Endothelial cell (in vitro differentiated cells): ENCODE data around the gene TCFL5. TPM values are rescaled to one million over a fixed set of nuclear protein-coding genes. Genes with fewer than 3 reads are reported as not detected.

Source experiments
- DNase-seq: peaks from one replicate; pipeline ENCODE4 v3.0.0; 2021; ENCODE audit warnings: low spot score
- H3K27ac Mint-ChIP-seq: one replicate; pipeline ENCODE4 v1.8.0; 2021; ENCODE audit warnings: mixed read lengths, inconsistent platforms; ENCODE audit not compliant: unreplicated experiment
- H3K27me3 Mint-ChIP-seq: one replicate; pipeline ENCODE4 v1.8.0; 2021; ENCODE audit warnings: mild to moderate bottlenecking, moderate library complexity, mixed read lengths, inconsistent platforms; ENCODE audit not compliant: unreplicated experiment
- H3K36me3 Mint-ChIP-seq: one replicate; pipeline ENCODE4 v1.8.0; 2021; ENCODE audit warnings: mild to moderate bottlenecking, low read depth, mixed read lengths, inconsistent platforms; ENCODE audit not compliant: unreplicated experiment
- H3K4me1 Mint-ChIP-seq: one replicate; pipeline ENCODE4 v1.8.0; 2021; ENCODE audit warnings: mild to moderate bottlenecking, mixed read lengths, inconsistent platforms; ENCODE audit not compliant: unreplicated experiment
- H3K4me3 Mint-ChIP-seq: one replicate; pipeline ENCODE4 v1.8.0; 2021; ENCODE audit warnings: mild to moderate bottlenecking, mixed read lengths, inconsistent platforms; ENCODE audit not compliant: unreplicated experiment
- H3K9me3 Mint-ChIP-seq: one replicate; pipeline ENCODE4 v1.8.0; 2021; ENCODE audit warnings: mixed read lengths, inconsistent platforms; ENCODE audit not compliant: unreplicated experiment
- total RNA-seq: library from RNA; stranded (reverse); fragmentation: NEBNext Ultra II Directional; extraction: Animal tissue kit (Norgen Biotek cat#: 25700); gene quantifications from one replicate; pipeline ENCODE4 v1.2.1, GENCODE V29; 2021; ENCODE audit not compliant: unreplicated experiment
- TF ChIP-seq, protein P1 (sequence below): fragments of 200-600 bp; sonication (generic); IDR thresholded peaks from one replicate; pipeline ENCODE4 v1.5.0; 2021; ENCODE audit warnings: antibody characterized with exemption; ENCODE audit not compliant: unreplicated experiment

Gene TCFL5
- total RNA-seq, 1 donor from 2014 or later = 30.9 TPM

DNA sequence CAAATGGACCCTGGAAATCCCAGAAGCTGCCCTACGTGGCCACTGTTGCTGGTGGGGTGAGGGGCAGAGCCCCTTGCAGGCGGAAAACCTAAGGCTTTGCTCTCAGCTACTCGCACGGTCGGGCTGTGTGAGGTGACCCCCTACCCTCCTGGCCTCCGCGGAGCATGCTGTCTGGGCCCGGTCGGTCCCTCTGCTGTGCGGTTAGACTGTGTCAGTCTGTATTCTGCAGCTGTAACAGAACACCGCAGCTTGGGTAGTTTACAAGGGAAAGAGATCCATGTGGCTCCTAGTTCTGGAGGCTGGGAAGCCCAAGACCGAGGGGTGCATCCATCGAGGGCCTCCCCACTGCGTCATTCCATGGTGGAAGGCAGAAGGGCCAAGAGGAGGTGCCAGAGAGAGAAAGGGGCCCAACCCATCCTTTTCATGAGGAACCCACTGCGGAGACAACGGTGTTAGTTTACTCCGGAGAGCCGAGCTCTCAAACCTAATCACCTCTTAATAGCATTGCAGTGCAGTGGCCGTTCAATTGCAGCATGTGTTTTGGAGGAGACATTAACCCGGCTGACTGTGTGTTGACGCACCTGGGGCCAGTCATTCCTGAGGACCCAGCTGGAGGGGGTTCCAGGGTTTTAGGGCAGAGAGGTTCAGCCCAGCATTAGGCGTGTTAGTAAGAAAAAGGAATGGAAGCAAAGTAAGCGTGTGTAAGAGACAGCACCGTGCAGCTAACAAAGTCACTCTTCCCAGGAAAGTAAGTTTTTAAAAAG is 26.5 kb downstream of the TCFL5 start:
- TF ChIP-seq, protein P1, sequence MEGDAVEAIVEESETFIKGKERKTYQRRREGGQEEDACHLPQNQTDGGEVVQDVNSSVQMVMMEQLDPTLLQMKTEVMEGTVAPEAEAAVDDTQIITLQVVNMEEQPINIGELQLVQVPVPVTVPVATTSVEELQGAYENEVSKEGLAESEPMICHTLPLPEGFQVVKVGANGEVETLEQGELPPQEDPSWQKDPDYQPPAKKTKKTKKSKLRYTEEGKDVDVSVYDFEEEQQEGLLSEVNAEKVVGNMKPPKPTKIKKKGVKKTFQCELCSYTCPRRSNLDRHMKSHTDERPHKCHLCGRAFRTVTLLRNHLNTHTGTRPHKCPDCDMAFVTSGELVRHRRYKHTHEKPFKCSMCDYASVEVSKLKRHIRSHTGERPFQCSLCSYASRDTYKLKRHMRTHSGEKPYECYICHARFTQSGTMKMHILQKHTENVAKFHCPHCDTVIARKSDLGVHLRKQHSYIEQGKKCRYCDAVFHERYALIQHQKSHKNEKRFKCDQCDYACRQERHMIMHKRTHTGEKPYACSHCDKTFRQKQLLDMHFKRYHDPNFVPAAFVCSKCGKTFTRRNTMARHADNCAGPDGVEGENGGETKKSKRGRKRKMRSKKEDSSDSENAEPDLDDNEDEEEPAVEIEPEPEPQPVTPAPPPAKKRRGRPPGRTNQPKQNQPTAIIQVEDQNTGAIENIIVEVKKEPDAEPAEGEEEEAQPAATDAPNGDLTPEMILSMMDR = no peak
- no peak for DNase-seq
- Mint-ChIP-seq H3K9me3 (no peaks in the 10 kb centered on the region), H3K36me3 (no peaks in the 10 kb centered on the region), H3K27me3 (peaks cover 9% of the 10 kb centered on the region), H3K27ac (no peak overlapping the region), H3K4me3 (no peak overlapping the region), H3K4me1 (no peaks in the 10 kb centered on the region)

DNA sequence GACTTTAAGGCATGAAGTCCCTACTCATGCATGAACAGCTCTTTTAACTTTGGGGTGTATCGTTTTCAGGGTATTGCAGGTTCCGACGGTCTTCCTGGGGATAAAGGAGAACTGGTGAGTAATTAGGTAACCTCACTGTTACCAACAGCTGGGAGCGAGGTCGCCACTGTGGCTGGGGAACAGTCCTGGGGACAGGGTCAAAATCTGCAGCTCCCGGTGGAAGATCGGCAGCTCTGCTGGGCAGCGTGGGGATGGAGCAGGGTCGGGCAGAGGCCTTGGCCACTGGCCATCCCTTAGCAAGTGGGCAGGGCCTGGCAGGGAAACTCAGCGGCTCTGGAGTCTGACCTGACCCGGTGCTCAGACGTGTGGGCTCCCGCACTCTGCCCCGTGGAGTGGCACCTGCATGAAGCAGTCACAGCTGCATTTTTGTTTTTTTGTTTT is 28.7 kb downstream of the TCFL5 start:
- no peak overlapping the region for H3K4me3 Mint-ChIP-seq
- H3K9me3 Mint-ChIP-seq = no peaks in the 10 kb centered on the region
- H3K27ac Mint-ChIP-seq = no peak overlapping the region
- no peaks in the 10 kb centered on the region for H3K4me1 Mint-ChIP-seq
- no peaks in the 10 kb centered on the region for H3K36me3 Mint-ChIP-seq
- H3K27me3 Mint-ChIP-seq = peaks cover 11% of the 10 kb centered on the region
- no peak for DNase-seq
- TF ChIP-seq, protein P1 = no peak

DNA sequence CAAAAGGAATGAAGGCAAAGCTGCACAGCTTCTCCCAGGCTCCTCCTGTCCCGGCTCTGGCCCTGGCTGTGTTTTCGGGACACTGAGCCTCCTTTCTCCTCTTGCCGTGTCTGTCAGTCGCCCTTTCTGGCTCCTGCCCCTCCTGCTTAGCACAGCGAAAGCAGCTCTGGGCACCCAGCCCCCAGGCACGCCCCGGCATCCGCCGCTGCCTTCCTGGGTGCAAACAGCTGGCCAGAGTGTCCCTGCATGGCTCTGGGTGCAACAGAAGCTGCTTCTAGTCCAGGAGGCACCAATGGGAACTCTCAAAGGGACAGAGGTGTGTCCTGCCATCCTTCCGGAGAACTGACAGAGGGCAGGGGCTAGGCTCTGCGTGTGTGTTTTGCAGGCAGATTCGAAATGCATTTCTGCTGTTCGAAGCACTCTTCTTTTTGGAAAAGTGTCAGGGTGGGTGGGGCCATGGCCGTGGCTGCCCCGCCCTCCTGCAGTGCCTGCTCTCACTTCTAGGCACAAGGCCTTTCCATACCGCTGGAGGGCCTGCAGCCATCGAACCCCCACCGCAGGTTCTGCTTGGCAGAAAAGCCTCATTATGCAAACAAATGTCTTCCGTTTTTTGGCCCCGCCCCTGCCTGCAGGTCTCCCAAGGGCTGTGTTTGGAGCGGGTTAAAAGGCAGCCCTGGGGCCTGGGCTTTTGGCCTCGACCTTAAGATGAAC is 29.3 kb downstream of the TCFL5 start:
- Mint-ChIP-seq H3K4me3 (no peak overlapping the region), H3K36me3 (no peaks in the 10 kb centered on the region), H3K9me3 (no peaks in the 10 kb centered on the region), H3K4me1 (no peaks in the 10 kb centered on the region), H3K27me3 (peaks cover 11% of the 10 kb centered on the region), H3K27ac (no peak overlapping the region)
- DNase-seq = no peak
- TF ChIP-seq, protein P1 = no peak

DNA sequence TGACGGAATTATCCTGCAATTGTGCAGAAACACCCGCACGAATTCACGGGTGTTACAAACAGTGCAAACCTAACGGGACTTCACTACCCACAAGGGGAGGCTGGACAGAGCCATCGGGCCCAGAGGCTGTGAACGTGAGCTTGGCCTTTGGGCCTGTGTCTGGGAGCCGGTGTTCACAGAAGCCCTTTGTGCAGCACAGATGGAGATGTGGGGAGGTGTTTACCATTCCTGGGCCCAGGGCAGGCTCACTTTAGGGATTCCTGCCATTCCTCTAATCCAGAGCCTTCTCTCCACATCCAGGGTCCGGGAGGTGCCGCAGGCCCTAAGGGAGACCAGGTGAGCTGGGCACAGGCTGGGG is 29.8 kb downstream of the TCFL5 start:
- TF ChIP-seq, protein P1 = no peak
- H3K4me1 Mint-ChIP-seq = no peaks in the 10 kb centered on the region
- H3K27me3 Mint-ChIP-seq = peaks cover 11% of the 10 kb centered on the region
- H3K27ac Mint-ChIP-seq = no peak overlapping the region
- DNase-seq = no peak
- H3K4me3 Mint-ChIP-seq = no peak overlapping the region
- H3K36me3 Mint-ChIP-seq = no peaks in the 10 kb centered on the region
- H3K9me3 Mint-ChIP-seq = no peaks in the 10 kb centered on the region

DNA sequence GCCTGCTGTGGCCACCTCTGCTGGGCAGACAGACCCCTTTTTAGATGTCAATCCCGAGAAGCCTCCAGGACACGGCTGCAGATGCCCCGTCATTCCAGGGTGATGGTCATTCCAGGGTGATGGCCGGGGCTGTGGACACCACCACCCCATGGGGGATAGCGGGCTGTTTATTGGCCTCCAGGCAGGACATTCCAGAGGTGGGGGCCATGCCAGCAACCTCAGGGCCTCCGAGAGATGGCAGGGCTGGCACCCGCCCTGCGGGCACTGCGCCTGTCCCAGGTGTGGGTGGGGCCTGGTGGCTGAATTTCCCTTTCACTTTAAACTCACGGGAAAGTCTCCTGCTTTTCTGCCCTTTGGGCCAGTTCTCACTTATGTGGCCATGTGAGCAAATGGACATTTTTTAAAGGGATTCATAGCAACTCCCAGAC is 30.2 kb downstream of the TCFL5 start:
- TF ChIP-seq, protein P1 = no peak
- H3K9me3 Mint-ChIP-seq = no peaks in the 10 kb centered on the region
- no peak overlapping the region for H3K4me3 Mint-ChIP-seq
- DNase-seq = no peak
- no peak overlapping the region for H3K27ac Mint-ChIP-seq
- H3K4me1 Mint-ChIP-seq = no peaks in the 10 kb centered on the region
- peaks cover 11% of the 10 kb centered on the region for H3K27me3 Mint-ChIP-seq
- H3K36me3 Mint-ChIP-seq = no peaks in the 10 kb centered on the region
